Stomach smooth muscle (tissue), 2 donors: ENCODE measurements around the gene PGM5.
"Not testable (repeated sequence)": the region's sequence is repeated elsewhere in the genome, so short reads cannot be mapped to it uniquely, and the experiment has no call there.

Source experiments
- H3K27ac ChIP-seq: one replicate; pipeline ENCODE4 v1.7.0; 2013; ENCODE audit warnings: mild to moderate bottlenecking, low read length, inconsistent platforms
- H3K27me3 ChIP-seq, 2 donors: one replicate each; pipeline ENCODE4 v1.7.0; 2013; ENCODE audit warnings: low read length in 2 of 2; ENCODE audit not compliant: insufficient read depth in 2 of 2, control insufficient read depth in 1 of 2
- H3K36me3 ChIP-seq, 2 donors: one replicate each; pipeline ENCODE4 v1.7.0; 2013; ENCODE audit warnings: low read length in 2 of 2; ENCODE audit not compliant: control insufficient read depth in 2 of 2, insufficient read depth in 2 of 2
- H3K4me1 ChIP-seq: one replicate; pipeline ENCODE4 v1.7.0; 2013; ENCODE audit warnings: low read length; ENCODE audit not compliant: control insufficient read depth, insufficient read depth
- H3K4me3 ChIP-seq, 2 donors: one replicate each; pipeline ENCODE4 v1.7.0; 2013; ENCODE audit warnings: low read length in 2 of 2
- H3K9ac ChIP-seq, 2 donors: one replicate each; pipeline ENCODE4 v1.7.0; 2013; ENCODE audit warnings: low read length in 2 of 2, mild to moderate bottlenecking in 1 of 2
- H3K9me3 ChIP-seq, 2 donors: one replicate each; pipeline ENCODE4 v1.7.0; 2013; ENCODE audit warnings: low read length in 2 of 2; ENCODE audit not compliant: control insufficient read depth in 2 of 2
- donor health status: healthy.
- donor health status: Pancreatic carcinoma.

PGM5 gene

DNA sequence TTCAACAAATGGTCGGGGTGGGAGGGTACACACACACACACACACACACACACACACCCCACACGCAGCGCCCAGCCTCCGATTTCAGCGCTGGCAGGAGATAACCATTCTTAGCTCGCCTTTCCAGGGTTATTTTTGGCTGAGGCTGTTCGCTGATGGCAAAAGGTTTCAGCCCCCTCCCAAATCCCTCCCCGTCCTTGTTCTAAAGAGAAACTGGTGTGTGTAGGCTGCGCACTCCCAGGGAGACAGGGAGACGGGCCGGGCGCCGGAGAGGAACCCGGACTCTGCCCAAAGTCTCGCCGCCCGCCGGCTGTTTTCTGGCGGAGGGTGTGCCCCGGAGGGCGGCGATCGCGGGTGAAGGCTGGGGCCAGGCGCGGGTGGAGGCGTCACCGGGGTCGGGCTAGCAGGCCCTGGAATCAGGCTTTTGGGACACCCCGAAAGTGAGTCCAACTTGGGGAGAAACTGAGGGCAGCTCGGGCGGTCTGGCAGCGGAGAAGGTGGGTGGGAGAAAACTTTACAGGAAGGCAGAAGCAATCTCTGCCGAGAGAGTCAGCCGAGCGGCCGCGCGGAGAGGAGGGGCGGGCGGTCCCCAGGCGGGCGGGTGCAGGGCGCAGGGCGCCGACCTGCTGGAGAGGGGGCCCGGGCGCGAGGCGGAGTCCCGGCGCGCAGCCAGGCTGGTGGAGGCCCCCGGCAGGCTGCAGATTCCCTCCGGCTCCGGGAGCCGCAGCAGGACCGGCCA is at the start of gene PGM5:
TSS of gene PGM5 (plus strand) at position 232 of the 739 bp plus-strand sequence. CDS start 517 bp downstream, outside the sequence.
- H3K27ac ChIP-seq = peak within 1 kb of the TSS; percentile 85
- not testable (repeated sequence) for H3K9me3 ChIP-seq

DNA sequence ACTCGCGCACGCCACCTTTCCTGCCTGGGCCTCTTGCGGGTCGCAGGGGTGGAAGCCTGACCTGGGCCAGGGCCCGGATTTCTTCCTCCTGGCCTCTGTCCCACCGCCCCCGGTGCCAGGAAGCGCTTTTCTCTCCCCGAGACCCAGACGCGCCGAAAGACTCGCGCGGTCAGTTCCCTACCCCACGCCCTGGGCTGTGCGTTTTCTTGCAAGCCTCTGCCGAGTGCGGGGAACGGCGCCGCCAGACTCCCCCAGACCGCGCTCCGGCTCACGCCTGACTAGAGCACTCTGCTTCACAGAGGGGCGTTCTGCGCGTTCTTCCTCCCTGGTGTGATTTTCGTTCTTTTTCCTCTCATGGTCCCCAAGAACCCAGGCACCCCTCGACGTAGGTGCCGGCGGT is 49.3 kb upstream of the PGM5 start:
- not testable (repeated sequence) for H3K4me3 ChIP-seq, H3K4me1 ChIP-seq, H3K27me3 ChIP-seq, H3K9ac ChIP-seq, H3K36me3 ChIP-seq, H3K9me3 ChIP-seq, H3K27ac ChIP-seq

More for the DNA sequence above, at the start of gene PGM5:
- Histone ChIP-seq H3K9ac (peak within 1 kb of the TSS; percentile 51 to 57), H3K4me3 (peak within 1 kb of the TSS; percentile 65 to 75)
- not testable (repeated sequence) for H3K4me1 ChIP-seq, H3K27me3 ChIP-seq, H3K36me3 ChIP-seq

DNA sequence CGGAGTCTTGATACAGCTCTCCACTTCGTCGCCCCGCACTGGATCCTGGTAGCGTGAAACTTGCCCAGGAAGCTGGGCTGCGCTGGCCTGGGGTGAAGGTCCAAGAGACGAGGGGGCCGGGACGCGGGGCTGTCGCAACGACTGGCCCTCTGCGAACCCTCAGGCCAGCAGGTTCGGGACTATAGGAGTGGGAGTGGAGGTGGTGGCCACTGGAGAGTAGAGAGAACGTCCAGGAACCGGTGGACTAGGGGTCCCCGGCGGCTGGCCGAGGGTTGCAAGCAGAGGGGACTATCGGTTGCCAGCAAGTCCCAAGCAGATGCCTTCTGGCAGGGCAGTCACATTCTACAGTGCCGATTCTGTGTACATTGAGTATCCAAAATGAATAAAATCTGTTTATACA is 48.8 kb upstream of the PGM5 start:
- not testable (repeated sequence) for H3K4me3 ChIP-seq, H3K9me3 ChIP-seq, H3K4me1 ChIP-seq, H3K9ac ChIP-seq, H3K27ac ChIP-seq, H3K36me3 ChIP-seq, H3K27me3 ChIP-seq

DNA sequence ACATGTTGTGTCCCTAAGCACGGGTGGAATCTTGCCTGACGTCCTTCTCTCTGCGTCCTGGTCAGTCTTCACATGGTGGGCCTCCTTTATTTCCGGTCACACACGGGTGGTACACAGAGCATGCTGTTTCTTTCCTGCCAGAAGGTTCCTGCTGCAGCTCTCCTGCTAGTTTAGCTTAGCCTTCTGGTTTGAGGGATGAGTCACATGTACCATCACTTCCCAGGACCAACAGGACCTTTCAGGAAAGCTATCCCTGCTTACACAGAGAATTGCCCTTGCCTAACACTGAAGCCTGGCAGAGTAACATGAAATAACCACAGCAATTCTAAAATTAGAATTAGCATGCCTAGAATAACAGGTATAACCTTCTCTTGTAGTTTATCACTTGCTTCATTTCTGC is 45.2 kb upstream of the PGM5 start:
- not testable (repeated sequence) for H3K9ac ChIP-seq, H3K4me3 ChIP-seq, H3K4me1 ChIP-seq, H3K9me3 ChIP-seq, H3K27ac ChIP-seq, H3K36me3 ChIP-seq, H3K27me3 ChIP-seq

DNA sequence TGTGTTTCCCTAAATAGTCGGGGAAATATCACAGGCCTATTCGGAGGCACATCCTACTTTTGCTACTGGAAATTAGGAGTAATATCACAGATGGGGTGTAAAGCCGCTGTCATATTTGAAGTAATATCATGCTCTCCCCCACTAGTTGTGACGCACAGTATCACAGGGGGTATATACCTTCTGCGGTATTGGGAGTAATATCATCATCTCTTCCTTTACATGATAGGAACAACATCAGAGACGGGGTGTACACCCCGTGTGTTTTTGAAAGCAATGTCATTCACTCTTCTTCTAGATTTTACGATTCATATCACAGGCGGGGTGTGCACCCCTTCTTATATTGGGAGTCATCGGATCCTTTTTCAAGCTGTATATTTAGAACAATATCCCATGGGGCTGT is 38.2 kb upstream of the PGM5 start:
- H3K27me3 ChIP-seq, H3K36me3 ChIP-seq, H3K9me3 ChIP-seq, H3K9ac ChIP-seq, H3K4me3 ChIP-seq, H3K4me1 ChIP-seq, H3K27ac ChIP-seq: not testable (repeated sequence)

DNA sequence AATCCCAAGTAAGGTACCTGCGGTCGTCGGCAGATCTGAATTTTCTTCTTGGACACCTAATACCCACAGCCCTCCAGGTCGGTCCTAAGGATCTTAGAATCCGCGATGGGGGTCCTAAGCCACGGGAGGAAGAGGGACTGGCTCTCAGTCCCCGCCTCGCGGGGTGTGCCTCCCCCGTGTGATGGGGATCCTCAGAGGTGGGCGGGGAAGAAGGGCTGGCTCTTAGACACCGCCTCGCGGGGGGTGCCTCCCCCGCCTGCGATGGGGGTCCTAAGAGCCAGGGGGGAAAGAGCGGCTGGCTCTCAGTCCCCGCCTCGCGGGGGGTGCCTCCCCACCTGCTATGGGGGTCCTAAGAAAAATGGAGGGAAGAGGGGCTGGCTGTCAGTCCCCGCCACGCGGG is 32.7 kb upstream of the PGM5 start:
- H3K27me3 ChIP-seq, H3K4me3 ChIP-seq, H3K4me1 ChIP-seq, H3K9me3 ChIP-seq, H3K36me3 ChIP-seq, H3K27ac ChIP-seq, H3K9ac ChIP-seq: not testable (repeated sequence)

DNA sequence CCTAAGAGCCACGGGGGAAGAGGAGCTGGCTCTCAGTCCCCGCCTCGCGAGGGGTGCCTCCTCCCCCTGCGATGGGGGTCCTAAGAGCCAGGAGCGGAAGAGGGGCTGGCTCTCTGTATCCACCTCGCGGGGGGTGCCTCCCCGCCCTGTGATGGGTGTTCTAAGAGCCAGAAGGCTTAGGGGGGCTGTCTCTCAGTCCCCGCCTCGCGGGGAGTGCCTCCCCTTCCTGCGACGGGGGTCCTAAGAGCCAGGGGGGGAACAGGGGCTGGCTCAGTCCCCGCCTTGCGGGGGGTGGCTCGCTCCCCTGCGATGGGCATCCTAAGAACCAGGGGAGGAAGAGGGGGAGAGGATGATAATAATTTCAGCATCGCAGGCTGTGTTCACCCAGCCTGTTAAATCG is 31.9 kb upstream of the PGM5 start:
- not testable (repeated sequence) for H3K27me3 ChIP-seq, H3K4me3 ChIP-seq, H3K27ac ChIP-seq, H3K4me1 ChIP-seq, H3K9me3 ChIP-seq, H3K36me3 ChIP-seq, H3K9ac ChIP-seq

DNA sequence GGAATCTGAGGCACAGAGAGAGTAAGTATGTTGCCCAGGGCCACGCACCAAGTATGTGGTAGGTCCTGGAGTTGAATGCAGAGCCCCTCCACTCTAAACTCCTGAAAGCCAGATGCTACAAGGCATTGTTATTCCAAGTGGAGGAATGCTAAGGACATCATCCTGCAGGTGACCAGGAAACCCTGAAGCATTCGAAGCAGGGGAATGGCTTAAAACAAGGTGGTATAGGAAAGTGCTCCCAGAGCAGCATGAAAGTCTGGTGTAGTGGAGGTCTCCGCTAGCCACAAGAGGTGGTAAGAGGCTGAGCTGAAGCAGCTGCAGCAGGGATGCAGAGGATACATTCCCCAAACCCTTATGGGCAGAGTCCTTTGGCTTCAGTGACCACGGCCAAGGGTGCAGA is 27.3 kb upstream of the PGM5 start:
- not testable (repeated sequence) for H3K4me1 ChIP-seq, H3K9ac ChIP-seq, H3K4me3 ChIP-seq, H3K27me3 ChIP-seq, H3K9me3 ChIP-seq, H3K27ac ChIP-seq, H3K36me3 ChIP-seq

DNA sequence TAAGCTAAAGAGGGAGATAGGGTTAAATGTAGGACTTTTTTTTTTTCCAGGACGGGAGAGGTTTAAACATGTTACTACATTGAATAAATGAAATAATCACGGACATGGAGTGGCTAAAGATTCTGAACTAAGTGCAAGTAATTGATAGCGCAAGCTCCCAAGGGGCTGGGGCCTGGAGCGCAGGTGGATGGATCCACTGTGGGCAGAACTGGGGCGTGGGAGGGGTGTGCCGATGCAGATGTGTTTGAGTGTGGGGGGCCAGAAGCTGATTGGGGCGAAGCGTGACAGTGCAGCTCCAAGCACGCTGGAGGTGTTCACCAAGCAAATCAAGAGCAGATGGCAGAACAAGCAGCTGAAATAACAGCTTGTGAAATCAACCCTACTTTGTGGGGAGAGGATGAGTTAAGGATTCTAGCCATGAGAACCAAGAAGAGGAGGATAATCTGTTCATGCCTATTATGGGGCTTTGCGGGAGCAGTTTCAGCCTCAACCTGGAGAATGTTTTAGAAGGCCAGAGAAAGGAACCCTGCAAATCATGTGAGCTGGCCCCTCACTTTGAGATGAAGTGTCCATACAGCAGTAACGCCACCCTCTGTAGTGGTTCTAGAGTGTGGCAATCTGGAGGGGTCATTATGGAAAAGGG is 25.8 kb upstream of the PGM5 start:
- not testable (repeated sequence) for H3K9me3 ChIP-seq, H3K4me1 ChIP-seq, H3K27me3 ChIP-seq, H3K9ac ChIP-seq, H3K36me3 ChIP-seq, H3K27ac ChIP-seq, H3K4me3 ChIP-seq

DNA sequence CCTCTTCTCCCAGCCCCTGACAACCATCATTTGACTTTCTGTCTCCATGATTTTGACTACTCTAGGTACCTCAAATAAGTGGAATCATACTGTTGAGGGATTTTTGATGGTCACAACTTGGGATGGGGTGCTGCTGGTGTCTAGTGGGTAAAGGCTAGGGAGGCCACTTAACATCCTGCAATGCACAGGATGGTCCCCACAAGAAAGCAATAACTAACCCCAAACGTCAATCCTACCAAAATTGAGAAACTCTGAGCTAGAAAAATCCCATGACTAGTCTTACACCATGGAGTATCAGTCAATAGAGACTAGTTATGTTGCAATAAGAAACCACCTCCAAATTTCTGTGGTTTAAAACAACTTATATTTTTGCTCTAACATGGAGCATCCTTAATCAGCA is 24.3 kb upstream of the PGM5 start:
- not testable (repeated sequence) for H3K4me1 ChIP-seq, H3K27ac ChIP-seq, H3K27me3 ChIP-seq, H3K4me3 ChIP-seq, H3K9ac ChIP-seq, H3K9me3 ChIP-seq, H3K36me3 ChIP-seq

DNA sequence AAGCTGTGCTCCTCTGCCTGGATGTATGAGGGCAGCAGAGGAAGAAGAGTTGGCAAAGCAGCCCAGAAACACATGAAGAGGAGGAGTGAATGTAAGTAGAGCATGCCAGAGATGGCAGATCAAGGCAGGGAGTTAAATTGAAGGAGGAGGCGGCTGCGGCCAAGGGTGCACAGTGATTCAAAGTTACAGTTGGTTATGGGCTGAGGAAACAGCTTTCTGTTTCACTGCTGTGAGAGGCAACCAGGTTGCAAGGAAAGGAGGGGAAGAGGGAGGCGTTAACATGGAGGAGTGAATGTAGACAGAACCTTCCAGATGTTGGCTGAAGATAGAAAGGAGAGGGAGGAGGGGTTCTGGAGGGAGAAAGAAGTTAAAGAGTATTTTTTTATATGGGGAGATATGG is 20.5 kb upstream of the PGM5 start:
- not testable (repeated sequence) for H3K27me3 ChIP-seq, H3K4me1 ChIP-seq, H3K9me3 ChIP-seq, H3K9ac ChIP-seq, H3K36me3 ChIP-seq, H3K27ac ChIP-seq, H3K4me3 ChIP-seq
